Hematopoietic multipotent progenitor cell treated with erythropoietin and hydrocortisone succinate and interleukin-3 and kit ligand, for 15 days (in vitro differentiated cells): ENCODE results near the gene FPR2.
"Not testable (repeated sequence)": the region's sequence is repeated elsewhere in the genome, so short reads cannot be mapped to it uniquely, and the experiment has no call there.

Experiments
- DNase-seq: peaks from one replicate; pipeline ENCODE4 v3.0.0-alpha.2; 2015; ENCODE audit warnings: low spot score

FPR2 gene

DNA sequence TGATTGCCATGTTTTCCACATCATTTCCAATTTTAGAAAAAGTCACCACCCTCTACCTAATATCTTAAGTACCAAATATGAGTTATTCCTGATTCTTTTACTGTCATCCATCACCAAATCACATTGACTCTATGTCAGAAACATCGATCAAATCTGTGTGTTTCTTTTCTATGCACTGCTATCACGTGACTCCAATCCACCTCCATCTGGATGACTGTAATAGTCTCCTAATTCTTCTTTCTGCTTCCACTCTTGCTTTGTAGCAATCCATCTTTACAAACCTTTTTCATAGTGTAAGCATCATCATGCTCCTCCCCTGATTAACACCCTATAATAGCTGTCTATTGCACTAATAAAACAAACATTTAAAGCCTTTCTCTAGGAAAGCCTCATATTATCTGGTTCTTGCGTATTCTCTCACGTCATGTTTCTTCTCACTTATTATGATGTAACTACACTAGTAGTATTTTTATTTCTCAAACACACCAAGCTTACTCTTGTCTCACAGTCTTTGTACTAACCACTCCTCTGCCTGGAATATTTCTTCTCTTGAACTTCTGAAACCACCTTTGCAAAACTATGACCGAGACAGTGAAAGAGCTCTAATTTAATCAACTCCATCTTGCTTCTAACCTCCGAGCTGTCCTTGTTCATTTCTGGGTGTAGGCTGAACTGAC is 23.3 kb downstream of the FPR2 start:
- no peak for DNase-seq

DNA sequence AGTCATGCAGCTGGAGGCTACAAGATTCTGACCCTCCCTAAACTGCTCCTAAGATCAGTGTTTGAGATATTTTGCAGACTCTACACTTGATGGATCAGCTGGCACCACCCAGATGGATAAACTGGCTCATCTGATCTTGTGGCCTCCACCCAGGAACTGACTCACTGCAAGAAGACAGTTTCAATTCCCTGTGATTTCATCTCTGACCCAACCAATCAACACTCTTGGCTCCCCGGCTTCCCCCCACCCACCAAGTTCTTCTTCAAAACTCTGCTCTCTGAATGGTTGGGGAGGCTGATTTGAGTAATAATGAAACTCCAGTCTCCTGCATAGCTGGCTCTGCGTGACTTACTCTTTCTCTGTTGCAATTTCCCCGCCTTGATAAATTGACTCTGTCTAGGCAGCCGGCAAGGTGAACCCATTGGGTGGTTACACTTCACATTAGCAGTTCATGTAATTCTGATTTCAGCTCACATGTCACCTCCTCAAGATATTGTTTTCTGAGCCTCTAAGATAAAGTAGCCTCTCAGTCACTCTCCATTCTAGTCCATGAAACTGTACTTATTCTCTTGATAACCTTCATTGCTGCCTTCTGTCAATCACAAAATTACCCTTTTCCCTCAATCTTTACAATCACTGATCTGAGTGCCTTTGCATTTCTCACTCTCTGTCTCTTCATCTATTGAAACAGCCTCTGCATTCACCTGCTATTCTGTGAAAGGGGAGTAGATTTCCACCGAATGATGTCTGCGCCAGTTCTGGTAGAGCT is 24.1 kb downstream of the FPR2 start:
- DNase-seq: no peak

DNA sequence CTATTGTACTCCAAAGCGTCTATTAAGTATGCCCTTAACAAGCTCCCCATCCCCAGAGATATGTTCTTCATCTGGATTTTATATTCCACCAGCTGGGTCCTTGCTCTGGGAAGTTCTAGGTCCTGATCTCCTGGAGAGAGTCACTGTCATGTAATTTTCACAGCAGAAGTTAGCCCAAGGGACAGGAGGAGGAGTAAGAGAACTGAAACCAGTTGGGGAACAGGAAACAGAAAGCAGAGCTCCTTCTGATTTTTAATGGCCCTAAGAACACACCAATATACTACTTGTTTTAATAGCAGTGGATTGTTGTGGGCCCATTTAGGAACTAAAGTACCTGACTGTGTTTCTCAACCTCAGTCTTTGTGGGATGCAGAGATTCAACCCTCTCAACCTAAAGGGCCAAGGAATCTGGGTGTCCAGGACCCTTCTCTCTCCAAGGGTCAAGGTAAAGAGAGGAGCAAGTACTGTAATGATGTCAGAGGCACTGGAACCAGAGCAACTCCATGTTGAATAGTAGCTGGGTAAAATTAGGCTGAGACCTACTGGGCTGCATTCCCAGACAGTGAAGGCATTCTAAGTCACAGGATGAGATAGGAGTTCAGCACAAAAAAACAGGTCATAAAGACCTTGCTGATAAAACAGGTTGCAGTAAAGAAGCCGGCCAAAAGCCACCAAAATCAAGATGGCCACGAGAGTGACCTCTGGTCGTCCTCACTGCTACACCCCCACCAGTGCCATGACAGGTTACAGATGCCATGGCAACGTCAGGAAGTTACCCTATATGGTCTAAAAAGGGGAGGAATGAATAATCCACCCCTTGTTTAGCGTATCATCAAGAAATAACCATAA is 25.9 kb downstream of the FPR2 start:
- DNase-seq: no peak

DNA sequence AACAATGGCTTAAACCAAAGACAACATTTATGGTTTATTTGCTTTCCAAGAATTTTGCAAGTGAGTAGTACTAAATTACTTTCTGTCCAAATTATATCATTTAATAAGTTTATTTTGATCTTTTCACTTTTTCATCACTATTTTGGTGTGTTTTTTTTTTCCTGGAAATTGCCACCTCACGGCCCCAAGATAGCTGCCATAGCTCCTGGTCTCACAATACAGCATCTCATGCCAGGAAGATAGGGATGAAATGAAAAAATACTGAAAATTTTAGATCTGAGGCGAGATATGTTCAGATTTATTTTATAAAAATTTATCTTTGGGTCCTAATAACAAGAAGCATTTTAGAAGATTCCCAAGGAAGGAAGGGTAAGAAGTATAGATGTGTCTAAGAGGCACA is 27.0 kb downstream of the FPR2 start:
- DNase-seq: no peak

DNA sequence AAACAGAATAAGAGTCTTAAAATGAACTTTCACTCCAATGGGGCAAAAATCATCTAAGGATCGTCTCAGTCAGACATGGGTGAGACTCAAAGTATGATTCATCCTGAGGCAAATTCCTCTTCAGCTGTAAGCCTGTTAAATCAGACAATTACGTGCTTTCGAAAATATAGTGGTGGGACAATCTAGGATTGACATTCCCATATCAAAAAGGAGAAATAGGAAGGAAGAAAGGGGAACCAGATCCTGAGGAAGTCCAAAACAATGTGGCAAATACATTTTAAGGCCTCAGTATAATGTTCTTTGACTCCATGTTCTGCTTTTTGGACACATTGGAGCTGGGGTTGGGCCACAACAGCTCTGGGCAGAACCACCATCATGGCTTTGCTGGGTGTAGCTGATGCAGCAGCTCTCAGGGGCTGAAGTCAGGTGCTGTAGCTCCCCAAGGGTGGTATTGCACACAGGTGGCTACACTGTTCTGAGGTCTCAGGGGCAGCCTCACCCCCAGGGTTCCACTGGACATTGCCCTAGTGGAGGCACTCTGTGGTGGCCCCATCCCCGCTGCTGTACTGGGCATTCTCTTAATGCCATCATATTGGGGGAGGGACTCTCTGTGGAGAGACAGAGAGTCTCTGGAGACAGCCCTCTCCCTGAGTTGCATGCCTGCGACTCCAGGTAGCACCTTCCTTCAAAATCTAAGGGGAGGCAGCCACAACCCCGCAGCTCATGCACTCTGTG is 28.2 kb downstream of the FPR2 start:
- DNase-seq: no peak

DNA sequence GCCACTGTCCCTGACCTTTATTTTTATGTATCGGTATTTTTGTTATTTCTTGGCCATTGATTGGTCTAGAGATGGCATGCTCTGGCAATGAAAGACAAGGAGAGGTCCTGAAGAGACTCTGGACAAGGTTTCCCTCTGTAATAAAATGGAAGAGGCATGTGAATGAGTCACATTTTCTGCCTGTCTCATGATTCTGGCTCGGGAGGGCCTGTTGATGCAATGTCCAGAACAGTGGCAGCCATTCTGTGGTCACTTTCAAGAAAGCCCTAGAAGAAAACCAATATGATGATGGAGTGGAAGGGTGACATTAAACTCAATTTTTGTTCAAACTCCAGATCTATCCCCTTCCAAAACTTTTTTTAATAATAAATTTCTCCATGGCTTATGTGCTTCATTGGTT is 32.0 kb downstream of the FPR2 start:
- no peak for DNase-seq

DNA sequence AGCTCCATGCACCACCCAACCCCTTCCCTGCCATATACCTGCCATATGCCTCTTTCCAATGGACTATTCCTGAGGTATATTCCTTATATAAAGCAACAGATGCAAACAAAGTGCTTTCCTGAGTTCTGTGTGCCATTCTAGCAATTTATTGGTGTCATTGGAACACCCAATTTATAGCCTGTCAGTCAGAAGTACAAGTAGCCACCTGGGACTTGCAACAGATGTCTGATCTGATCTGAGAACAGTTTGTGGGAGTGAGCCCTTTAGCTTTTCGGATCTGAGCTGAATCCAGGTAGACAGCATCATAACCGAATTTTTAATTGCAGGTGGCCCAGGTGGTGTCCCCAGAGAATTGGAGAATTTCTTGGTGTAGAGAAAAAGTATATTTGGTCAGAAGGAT is 33.0 kb downstream of the FPR2 start:
- DNase-seq: no peak

DNA sequence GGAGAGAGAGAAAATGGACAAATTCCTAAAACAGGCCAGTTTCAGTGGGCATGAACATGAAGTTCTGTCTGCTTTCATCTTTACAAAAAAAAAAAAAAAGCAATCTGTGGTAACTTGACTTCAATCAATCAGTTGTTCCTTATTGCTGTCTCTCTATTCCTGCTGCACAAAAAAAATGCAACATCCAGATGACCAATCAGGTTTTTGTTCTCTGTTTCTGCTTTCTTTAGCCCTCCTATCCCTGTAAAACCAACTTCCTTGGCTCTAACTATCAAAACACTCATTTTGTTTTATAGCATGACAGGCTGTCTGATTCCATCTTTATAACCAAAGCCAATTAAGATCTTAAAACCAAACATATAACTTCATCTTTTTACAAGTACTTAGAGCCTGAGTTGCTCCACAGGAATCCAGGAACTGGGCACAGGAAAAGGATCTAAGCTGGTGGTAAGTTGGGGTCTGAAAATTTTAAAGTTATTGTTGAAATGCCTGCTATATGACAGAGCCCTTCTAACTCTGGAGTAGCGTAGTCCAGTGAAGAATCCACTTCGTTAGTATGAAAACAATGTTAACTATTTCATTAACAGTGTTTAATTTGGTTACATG is 34.0 kb downstream of the FPR2 start, which contains the start of gene FPR3:
TSS of gene FPR3 (plus strand) at position 273 of the 606 bp plus-strand sequence. CDS start 28,592 bp downstream, outside the sequence.
- DNase-seq: no peak

DNA sequence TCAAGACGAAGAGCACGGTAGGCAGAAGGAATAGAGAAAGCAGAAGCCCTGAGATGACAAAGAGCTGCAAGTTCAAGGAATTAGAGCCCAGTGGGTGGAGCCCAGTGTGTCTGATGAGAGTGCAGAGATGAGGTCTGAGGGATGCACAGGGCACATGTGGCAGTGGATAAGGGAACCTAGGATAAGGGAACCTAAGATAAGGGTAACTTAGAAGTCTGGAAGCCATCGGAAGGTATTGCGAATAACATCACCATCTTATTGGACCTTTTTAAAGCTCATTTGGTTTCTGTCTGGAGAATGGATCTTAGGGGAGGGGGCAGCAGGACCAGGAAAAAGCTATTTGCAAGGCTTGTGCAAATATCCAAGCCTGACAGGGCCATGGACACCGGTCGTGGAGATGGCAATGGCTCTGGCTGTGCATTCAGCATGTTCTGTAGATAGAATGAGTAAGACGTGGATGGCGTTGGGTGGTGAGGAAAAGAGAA is 35.3 kb downstream of the FPR2 start:
- peak; percentile 5 for DNase-seq

DNA sequence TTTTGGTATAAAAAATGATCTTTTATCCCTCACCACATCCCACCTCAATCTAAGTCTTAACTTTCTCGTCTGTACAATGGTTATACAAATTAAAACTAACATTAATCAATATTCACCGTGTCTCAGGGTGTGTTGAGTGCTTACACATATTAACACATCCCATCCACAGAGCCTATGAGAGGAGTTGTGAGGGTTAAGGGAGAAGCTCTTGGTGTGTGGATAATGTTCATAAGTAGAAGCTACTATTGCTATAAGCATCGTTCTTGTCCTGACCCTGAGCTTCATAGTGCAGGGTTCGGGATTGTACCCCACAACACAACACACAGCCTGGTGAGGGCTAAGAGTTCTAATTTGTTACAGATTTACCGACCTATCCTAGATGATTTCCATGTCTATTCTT is 36.5 kb downstream of the FPR2 start:
- DNase-seq: no peak

DNA sequence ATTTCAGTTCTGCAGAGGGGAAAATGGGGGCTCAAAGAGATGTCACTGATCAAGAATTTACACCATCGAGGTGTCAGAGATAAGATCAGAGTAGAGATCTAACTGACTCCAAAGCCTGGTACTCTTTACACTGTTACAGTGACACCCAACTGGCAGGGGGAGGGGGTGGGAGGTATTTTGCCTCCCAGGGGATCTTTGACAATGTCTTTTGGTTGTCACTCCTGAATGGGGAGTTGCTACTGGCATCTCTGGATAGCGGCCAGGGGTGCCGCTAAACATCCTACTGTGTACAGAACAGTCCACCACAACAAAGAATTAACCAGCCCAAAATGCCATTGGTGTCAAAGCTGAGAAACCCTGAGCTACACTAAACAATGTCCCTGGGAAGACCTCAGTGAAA is 37.1 kb downstream of the FPR2 start:
- DNase-seq: no peak

DNA sequence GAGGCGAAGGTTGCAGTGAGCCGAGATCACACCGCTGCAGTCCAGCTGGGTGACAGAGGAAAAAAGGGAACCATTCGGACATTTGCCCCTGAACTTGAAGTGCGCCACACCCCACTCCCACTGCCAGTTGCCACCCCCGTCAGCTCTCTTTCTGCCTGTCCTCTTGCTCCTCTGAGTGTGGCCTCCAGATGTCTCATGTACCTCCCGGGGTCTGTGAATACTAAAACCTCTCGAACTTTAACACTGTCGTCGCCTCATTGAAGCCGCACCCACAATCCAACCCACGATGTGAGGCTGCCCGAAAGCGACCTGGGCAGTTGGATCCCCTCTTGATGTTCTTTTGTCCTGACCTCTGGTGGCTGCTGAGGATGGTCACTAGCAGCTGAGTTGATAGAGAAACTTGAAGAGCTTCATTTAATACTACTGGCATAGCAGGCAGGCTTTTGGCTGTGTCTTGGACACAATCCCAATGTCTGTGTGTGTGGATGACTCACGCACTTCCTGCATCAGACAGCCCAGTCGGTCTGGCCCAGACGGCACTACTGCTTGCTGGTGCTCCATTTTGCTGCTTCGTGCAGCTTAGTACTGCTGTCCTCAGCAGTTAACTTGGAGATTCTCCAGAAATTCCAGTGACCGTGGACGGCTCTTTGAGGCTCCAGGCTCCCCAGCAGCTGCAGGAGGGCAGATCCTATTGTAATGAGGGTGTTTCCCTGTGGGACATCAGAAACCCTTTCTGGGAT is 38.2 kb downstream of the FPR2 start:
- peak; percentile 5 for DNase-seq

DNA sequence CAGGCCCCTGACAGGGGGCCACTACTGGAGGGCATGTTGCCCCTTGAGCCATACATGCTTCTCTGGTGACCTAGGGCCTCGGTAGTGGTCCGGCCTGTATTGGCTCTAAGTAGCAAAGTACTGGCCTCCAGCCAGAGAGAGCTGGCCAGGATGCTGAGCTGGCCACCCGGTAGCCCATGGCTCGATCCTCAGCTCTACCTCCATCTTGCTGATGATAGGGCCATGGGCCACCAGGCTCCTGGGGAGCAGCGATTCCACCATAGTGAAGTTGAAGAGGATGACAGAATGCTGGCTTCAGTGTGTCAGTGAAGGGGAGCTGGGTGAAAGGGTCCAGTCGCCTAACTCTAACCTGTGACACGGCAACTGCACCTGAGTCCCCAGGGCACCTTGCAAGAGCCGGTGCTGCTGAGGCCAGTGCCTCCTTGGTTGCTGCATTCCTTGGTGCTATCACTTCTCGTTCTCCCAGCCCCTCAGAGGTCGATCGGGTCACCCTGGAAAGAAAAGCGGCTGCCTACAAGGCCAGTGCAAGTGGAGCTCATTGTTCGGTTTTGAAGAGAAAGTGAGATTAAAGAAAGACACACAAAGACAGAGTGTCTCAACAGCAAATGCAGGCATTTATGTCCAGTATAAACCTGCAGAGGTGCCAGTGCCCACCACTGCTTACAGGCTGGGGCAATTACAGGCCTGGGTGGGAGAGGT is 38.9 kb downstream of the FPR2 start:
- no peak for DNase-seq

DNA sequence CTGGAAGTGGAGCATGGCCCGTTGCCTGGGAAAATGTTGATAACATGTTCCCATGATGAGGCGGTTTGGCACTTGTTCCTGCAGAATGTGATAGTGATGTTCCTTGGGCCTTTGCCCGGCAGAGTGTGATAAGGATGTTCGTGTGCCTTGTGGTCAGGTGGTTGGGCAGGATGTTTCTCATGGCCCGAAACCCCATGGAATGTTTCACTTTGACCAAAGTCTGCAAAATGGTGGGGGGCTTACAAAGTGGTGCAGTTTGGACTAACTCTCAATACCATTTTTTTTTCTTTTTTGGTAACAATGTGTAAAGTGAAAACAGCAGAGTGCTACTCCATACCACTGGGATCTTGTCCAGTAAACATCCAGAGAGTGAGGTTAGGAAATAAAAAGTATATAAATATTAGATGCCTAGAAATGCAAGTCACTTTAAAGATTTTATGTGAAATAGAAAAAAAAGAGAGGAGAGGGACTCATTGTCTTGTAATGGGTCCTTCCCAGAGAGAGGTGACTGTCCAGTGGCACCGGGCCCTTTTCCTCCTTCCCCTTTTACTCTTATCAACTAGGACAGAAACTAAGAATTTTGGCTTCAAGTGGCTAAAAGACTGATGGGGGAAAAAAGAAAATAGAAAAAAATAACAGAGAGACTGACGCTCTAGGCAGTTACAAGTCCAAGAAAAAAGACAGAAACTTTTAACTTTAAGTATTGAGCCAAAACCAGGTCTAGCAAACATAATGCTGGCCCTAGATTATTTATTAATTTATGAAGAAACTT is 39.7 kb downstream of the FPR2 start:
- peak; percentile 20 for DNase-seq

DNA sequence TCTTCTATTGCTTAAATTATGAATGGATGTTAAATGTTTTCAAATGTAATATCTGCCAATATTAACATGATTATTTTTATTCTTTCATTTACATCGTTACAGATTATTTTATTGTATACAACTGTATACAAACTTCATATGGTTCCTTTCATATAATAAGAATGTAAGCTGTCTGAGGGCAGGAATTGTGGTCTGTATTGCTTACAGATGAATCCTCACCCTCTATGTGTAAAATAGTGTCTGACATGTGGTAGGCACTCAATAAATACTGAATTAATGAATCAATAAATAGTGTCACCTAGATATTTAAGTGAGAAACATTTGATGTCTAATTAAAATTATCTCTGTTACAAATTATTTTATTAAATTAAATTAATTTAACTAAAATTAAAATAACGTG is 41.8 kb downstream of the FPR2 start:
- DNase-seq: no peak

DNA sequence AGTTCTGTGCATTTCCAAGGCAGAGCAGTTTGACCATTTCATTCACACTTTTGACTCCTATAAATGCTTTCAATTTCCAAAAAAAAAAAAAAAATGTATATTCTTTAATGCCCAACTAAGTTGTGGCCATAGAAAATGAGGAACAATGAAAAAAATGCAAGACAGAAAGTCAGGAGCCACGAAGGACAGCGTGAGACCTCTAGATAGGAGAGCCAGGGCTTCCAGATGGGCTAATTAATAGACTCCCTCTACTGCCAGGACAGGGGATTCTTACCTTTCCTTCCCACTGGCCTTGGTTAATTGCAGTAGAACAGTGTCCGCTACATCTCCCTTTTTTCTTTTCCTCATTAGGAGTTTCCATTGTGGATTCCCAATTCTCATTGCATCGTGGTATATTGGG is 42.5 kb downstream of the FPR2 start:
- no peak for DNase-seq

DNA sequence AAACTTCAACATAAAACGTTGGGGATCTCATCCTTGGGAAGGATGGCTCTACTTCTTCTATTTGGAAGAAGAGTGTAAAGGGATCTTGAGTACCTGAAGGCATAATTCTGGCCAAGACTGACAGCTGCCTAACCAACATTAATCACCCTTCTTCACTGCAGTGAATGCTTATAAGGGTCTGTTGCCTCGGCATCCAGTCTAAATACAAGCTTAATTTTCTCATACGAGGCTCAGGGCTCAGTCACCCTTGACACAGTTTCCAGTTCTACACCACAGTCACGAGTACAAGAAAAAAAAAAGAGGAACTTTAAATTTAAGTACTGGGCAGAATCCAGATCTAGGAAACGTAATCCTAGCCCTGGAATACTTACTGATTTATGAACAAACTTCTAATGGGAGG is 43.0 kb downstream of the FPR2 start:
- no peak for DNase-seq

DNA sequence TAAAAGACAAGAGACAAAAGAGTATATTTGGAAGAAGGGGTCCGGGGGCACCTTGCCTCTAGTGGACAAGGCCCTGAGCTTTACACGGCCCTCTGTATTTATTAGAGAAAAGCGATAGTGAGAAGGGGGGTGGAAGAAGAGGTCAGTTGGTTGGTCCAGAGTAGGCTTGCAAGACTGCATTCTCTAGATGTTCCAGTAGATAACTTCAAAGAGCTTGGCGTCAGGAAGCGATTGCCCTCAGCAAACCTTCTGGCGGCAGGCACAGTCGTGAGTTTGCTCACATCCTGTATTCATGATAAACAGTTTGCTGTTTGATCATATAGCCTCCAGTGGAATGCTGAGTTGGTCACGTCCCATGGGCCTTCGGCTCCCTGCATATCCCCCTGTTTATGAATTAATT is 43.8 kb downstream of the FPR2 start:
- DNase-seq: not testable (repeated sequence)

DNA sequence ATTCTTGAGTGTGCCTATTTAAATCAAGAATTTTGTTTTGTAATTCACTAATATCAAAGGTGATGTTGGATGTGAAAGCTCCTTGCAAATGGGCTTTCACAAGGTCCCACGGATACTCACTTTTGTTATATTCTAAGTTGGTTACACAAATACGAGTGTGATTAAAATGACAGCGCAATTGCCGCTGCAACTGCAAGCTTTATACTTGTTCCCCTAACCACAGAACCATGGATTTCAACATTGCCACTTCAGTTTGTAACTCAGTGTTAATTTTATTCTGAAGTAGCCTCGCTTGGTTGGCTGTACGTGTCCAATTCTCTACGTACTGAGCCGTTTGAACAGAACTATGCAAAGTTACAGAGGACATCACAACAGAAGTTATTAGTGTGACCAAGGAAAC is 44.4 kb downstream of the FPR2 start:
- not testable (repeated sequence) for DNase-seq
